H1 (cell line): Measurements from ENCODE around the gene FAM181B. TPM values are rescaled to one million over a fixed set of nuclear protein-coding genes. Genes with fewer than 3 reads are reported as not detected.

Experiments used
- CTCF ChIA-PET: fragments of 300-600 bp; sonication (Branson Sonifier 250); formaldehyde crosslinking; loops from one replicate; lab custom pipeline; 2021; ENCODE audit not compliant: partially characterized antibody; lab: Charles Lee
- POLR2A ChIA-PET: fragments of 300-600 bp; sonication (Branson Sonifier 250); formaldehyde crosslinking; loops from one replicate; lab custom pipeline; 2021; ENCODE audit warnings: inconsistent platforms; ENCODE audit not compliant: partially characterized antibody; lab: Charles Lee
- DNase-seq, 2 experiments: peaks; one replicate each; pipeline versions ENCODE4 v3.0.0 to v3.0.0-alpha.2; 2010 to 2022; ENCODE audit warnings: low spot score in 2 of 2, low read depth in 1 of 2, mixed read lengths in 1 of 2
- FAIRE-seq: peaks from 2 replicates; lab custom pipeline; 2011; peaks lifted over from hg19 to GRCh38; lab: Jason Lieb, UNC
- H2AFZ ChIP-seq: 2 replicates; pipeline ENCODE4 v1.8.1; 2012; ENCODE audit warnings: low read length, inconsistent platforms
- H2AK5ac ChIP-seq: 2 replicates; pipeline ENCODE4 v1.6.1; 2013; ENCODE audit warnings: low read depth, low read length
- H2BK120ac ChIP-seq: replicated peaks from 2 replicates; pipeline ENCODE3; 2013; ENCODE audit warnings: low read depth, low read length, inconsistent platforms
- H2BK12ac ChIP-seq: 2 replicates; pipeline ENCODE4 v1.6.1; 2013; ENCODE audit warnings: low read depth, low read length
- H2BK15ac ChIP-seq: 2 replicates; pipeline ENCODE4 v1.6.1; 2013; ENCODE audit warnings: low read length
- H2BK20ac ChIP-seq: 2 replicates; pipeline ENCODE4 v1.6.1; 2013; ENCODE audit warnings: low read length
- H2BK5ac ChIP-seq: 2 replicates; pipeline ENCODE4 v1.6.1; 2013; ENCODE audit warnings: low read depth, low read length
- H3K14ac ChIP-seq: 2 replicates; pipeline ENCODE4 v1.6.1; 2013; ENCODE audit warnings: inconsistent platforms; ENCODE audit not compliant: insufficient read length
- H3K18ac ChIP-seq: 2 replicates; pipeline ENCODE4 v1.6.1; 2013; ENCODE audit warnings: low read length; ENCODE audit errors: extremely low read depth
- H3K23ac ChIP-seq: 2 replicates; pipeline ENCODE4 v1.6.1; 2013; ENCODE audit warnings: inconsistent platforms; ENCODE audit not compliant: insufficient read length
- H3K23me2 ChIP-seq: 2 replicates; pipeline ENCODE4 v1.6.1; 2013; ENCODE audit warnings: low read depth, low read length
- H3K27ac ChIP-seq: 2 replicates; pipeline ENCODE4 v1.6.1; 2011; ENCODE audit warnings: low read depth, low read length, inconsistent platforms
- H3K27me3 ChIP-seq, 4 experiments: replicated peaks in 1 of 4; 1 replicate in 1 of 4; 2 replicates in 3 of 4; pipeline versions ENCODE4 v1.6.1 to v1.8.1; 2011 to 2013; ENCODE audit warnings: low read length in 3 of 4, mild to moderate bottlenecking in 3 of 4, inconsistent platforms in 2 of 4, mixed read lengths in 2 of 4, moderate library complexity in 1 of 4; ENCODE audit not compliant: control insufficient read depth in 3 of 4, insufficient read depth in 3 of 4; ENCODE audit errors: extremely low read depth in 1 of 4
- H3K36me3 ChIP-seq, 4 experiments: 2 replicates each; pipeline versions ENCODE4 v1.6.1 to v1.8.1; 2011 to 2013; ENCODE audit warnings: mild to moderate bottlenecking in 4 of 4, low read length in 3 of 4, moderate library complexity in 2 of 4, control low read depth in 1 of 4, inconsistent platforms in 1 of 4; ENCODE audit not compliant: insufficient read depth in 4 of 4, control insufficient read depth in 2 of 4
- H3K4ac ChIP-seq: replicated peaks from 2 replicates; pipeline ENCODE3; 2013; ENCODE audit warnings: low read length, low read depth, mixed read lengths, inconsistent platforms; ENCODE audit not compliant: insufficient read length
- H3K4me1 ChIP-seq, 4 experiments: replicated peaks in 1 of 4; 1 replicate in 1 of 4; 2 replicates in 3 of 4; pipeline versions ENCODE4 v1.6.1 to v1.8.1; 2011 to 2013; ENCODE audit warnings: low read length in 3 of 4, inconsistent platforms in 2 of 4, mixed read lengths in 1 of 4; ENCODE audit not compliant: insufficient read depth in 4 of 4, control insufficient read depth in 3 of 4
- H3K4me2 ChIP-seq, 2 experiments: 2 replicates each; pipeline versions ENCODE4 v1.6.1 to v1.8.1; 2011 to 2013; ENCODE audit warnings: low read depth in 2 of 2, low read length in 2 of 2, control low read depth in 1 of 2, inconsistent platforms in 1 of 2, mild to moderate bottlenecking in 1 of 2; ENCODE audit not compliant: insufficient read depth in 1 of 2
- H3K4me3 ChIP-seq, 4 experiments: fragments of 200-600, 300-600 bp in 1 of 4; sonication (generic), shearing (Covaris generic), sonication (Bioruptor Twin) in 1 of 4; 2 replicates each; pipeline versions ENCODE4 v1.5.1 to v1.8.1; 2011 to 2016; ENCODE audit warnings: low read length in 4 of 4, low read depth in 3 of 4, control low read depth in 2 of 4, inconsistent platforms in 2 of 4, mild to moderate bottlenecking in 2 of 4, mixed read lengths in 1 of 4, moderate library complexity in 1 of 4; ENCODE audit not compliant: insufficient read depth in 2 of 4; ENCODE audit errors: extremely low read depth in 1 of 4
- H3K56ac ChIP-seq: replicated peaks from 2 replicates; pipeline ENCODE3; 2013; ENCODE audit warnings: low read depth, mild to moderate bottlenecking, mixed read lengths, low read length, inconsistent platforms; ENCODE audit not compliant: insufficient read length
- H3K79me1 ChIP-seq: 2 replicates; pipeline ENCODE4 v1.6.1; 2013; ENCODE audit warnings: low read depth, low read length, control low read depth
- H3K79me2 ChIP-seq, 2 experiments: 2 replicates each; pipeline versions ENCODE4 v1.6.1 to v1.8.1; 2012 to 2013; ENCODE audit warnings: low read length in 2 of 2, mild to moderate bottlenecking in 2 of 2, inconsistent platforms in 1 of 2; ENCODE audit not compliant: insufficient read depth in 2 of 2, control insufficient read depth in 1 of 2
- H3K9ac ChIP-seq, 4 experiments: replicated peaks in 1 of 4; 1 replicate in 1 of 4; 2 replicates in 3 of 4; pipeline versions ENCODE4 v1.6.1 to v1.8.1; 2011 to 2013; ENCODE audit warnings: low read depth in 3 of 4, low read length in 3 of 4, control low read depth in 2 of 4, mild to moderate bottlenecking in 2 of 4, moderate library complexity in 2 of 4, inconsistent platforms in 1 of 4; ENCODE audit errors: extremely low read depth in 1 of 4
- H3K9me3 ChIP-seq, 2 experiments: 2 replicates each; pipeline versions ENCODE4 v1.6.1 to v1.8.1; 2012 to 2013; ENCODE audit warnings: mild to moderate bottlenecking in 2 of 2, moderate library complexity in 2 of 2, control low read depth in 1 of 2, inconsistent platforms in 1 of 2, low read depth in 1 of 2, low read length in 1 of 2, mixed read lengths in 1 of 2; ENCODE audit not compliant: insufficient read depth in 2 of 2
- H4K20me1 ChIP-seq, 2 experiments: replicated peaks in 1 of 2; 2 replicates each; pipeline versions ENCODE3 to v1.8.1; 2011 to 2013; ENCODE audit warnings: inconsistent platforms in 2 of 2, low read length in 2 of 2, mild to moderate bottlenecking in 1 of 2; ENCODE audit not compliant: insufficient read depth in 2 of 2, control insufficient read depth in 1 of 2
- H4K5ac ChIP-seq: 2 replicates; pipeline ENCODE4 v1.6.1; 2013; ENCODE audit warnings: low read length, low read depth, mixed read lengths, inconsistent platforms; ENCODE audit not compliant: insufficient read length
- H4K8ac ChIP-seq: 2 replicates; pipeline ENCODE4 v1.8.0; 2013; ENCODE audit warnings: mild to moderate bottlenecking, moderate library complexity, low read length, inconsistent platforms; ENCODE audit not compliant: insufficient read depth; ENCODE audit errors: extremely low read depth
- H4K91ac ChIP-seq: replicated peaks from 2 replicates; pipeline ENCODE3; 2013; ENCODE audit warnings: low read length, mixed read lengths, inconsistent platforms; ENCODE audit not compliant: insufficient read length
- BRCA1 ChIP-seq: IDR thresholded peaks from 2 replicates; pipeline ENCODE4 v1.6.1; 2012; ENCODE audit warnings: low read depth, low read length, improper control_type of control experiment
- CEBPB ChIP-seq: IDR thresholded peaks from 2 replicates; pipeline ENCODE4 v1.6.1; 2012; ENCODE audit warnings: low read depth, low read length
- CREB1 ChIP-seq: IDR thresholded peaks from 2 replicates; pipeline ENCODE4 v1.6.1; 2012; ENCODE audit warnings: inconsistent platforms
- EGR1 ChIP-seq: IDR thresholded peaks from 2 replicates; pipeline ENCODE4 v1.6.1; 2011; ENCODE audit warnings: low read depth, low read length, borderline replicate concordance
- EZH2 ChIP-seq: fragments of 200-600 bp; sonication (generic); IDR thresholded peaks from 2 replicates; pipeline ENCODE4 v1.7.1; 2012; ENCODE audit warnings: low read depth, mild to moderate bottlenecking, moderate library complexity, low read length, inconsistent platforms; ENCODE audit not compliant: severe bottlenecking
- KDM5A ChIP-seq: fragments of 200-600 bp; IDR thresholded peaks from 2 replicates; pipeline ENCODE4 v1.7.1; 2012; ENCODE audit warnings: mild to moderate bottlenecking, low read length, inconsistent platforms, mixed read lengths
- NRF1 ChIP-seq: IDR thresholded peaks from 2 replicates; pipeline ENCODE4 v1.6.1; 2011; ENCODE audit warnings: mild to moderate bottlenecking, low read depth, low read length, improper control_type of control experiment
- POLR2AphosphoS5 ChIP-seq: IDR thresholded peaks from 2 replicates; pipeline ENCODE4 v1.6.1; 2011; ENCODE audit warnings: low read depth, low read length
- RFX5 ChIP-seq: IDR thresholded peaks from 2 replicates; pipeline ENCODE4 v1.6.1; 2011; ENCODE audit warnings: low read depth, low read length, improper control_type of control experiment, borderline replicate concordance
- RXRA ChIP-seq: IDR thresholded peaks from 2 replicates; pipeline ENCODE4 v1.6.1; 2011; ENCODE audit warnings: low read depth, mild to moderate bottlenecking, low read length, moderate library complexity; ENCODE audit not compliant: insufficient read depth
- SAP30 ChIP-seq: fragments of 300-600 bp; sonication (generic); IDR thresholded peaks from 2 replicates; pipeline ENCODE4 v1.7.1; 2012; ENCODE audit warnings: low read length, moderate library complexity, mild to moderate bottlenecking, inconsistent platforms; ENCODE audit not compliant: insufficient read depth, insufficient replicate concordance
- SRF ChIP-seq: IDR thresholded peaks from 2 replicates; pipeline ENCODE4 v1.6.1; 2011; ENCODE audit warnings: mild to moderate bottlenecking, low read depth, low read length, moderate library complexity
- TBP ChIP-seq: IDR thresholded peaks from 2 replicates; pipeline ENCODE4 v1.6.1; 2011; ENCODE audit warnings: low read depth, low read length, improper control_type of control experiment
- USF2 ChIP-seq: IDR thresholded peaks from 2 replicates; pipeline ENCODE4 v1.6.1; 2011; ENCODE audit warnings: low read length, improper control_type of control experiment
- WGBS, 2 experiments: shearing (Covaris generic) in 1 of 2; methylation state at CpG; one replicate each; pipeline versions ENCODE4 v1.1.6 to v1.1.7; 2013 to 2015; ENCODE audit warnings: low lambda C conversion rate in 2 of 2, mixed read lengths in 2 of 2, inconsistent platforms in 1 of 2, low coverage in 1 of 2, missing lambda C conversion rate in 1 of 2; ENCODE audit not compliant: insufficient replicate concordance in 2 of 2, insufficient coverage in 1 of 2, insufficient read length in 1 of 2; ENCODE audit errors: extremely low coverage in 1 of 2, missing lambda C conversion rate in 1 of 2; 5-methylcytosine and 5-hydroxymethylcytosine counted together
- polyA plus RNA-seq, 7 experiments: library from polyadenylated mRNA; depleted of rRNA in 3 of 7; stranded (reverse) in 5 of 7; unstranded in 2 of 7; fragments of >200 nt in 5 of 7; fragments of 200-250 nt in 2 of 7; gene quantifications; 1 replicate in 5 of 7; 2 replicates in 1 of 7; 4 replicates in 1 of 7; pipeline versions ENCODE4 v1.2.1 to v1.2.3, GENCODE V29; 2011 to 2013; ENCODE audit warnings: missing spikeins in 2 of 7, mixed read lengths in 2 of 7
- total RNA-seq: library from RNA; stranded (reverse); fragmentation: NEBNext Ultra II Directional; extraction: Animal tissue kit (Norgen Biotek cat#: 25700); gene quantifications from 2 replicates; pipeline ENCODE4 v1.2.1, GENCODE V29; 2021

The FAM181B gene
- total and polyA plus RNA-seq, 2 of the 8 experiments (the other 6 are each of a cell fraction or from before 2014, with no cell fraction given), result 0.21 to 0.37 TPM

- H3K9me3 ChIP-seq, result no peaks in the 10 kb centered on the region
- H4K20me1 ChIP-seq, result no peaks in the 10 kb centered on the region
- H2BK20ac ChIP-seq, result no peak overlapping the region
- H3K4ac ChIP-seq, result no peak overlapping the region
- H2AK5ac ChIP-seq, result no peak overlapping the region
- no peak for FAIRE-seq
- H3K14ac ChIP-seq, result no peak overlapping the region
- WGBS, 2 experiments, result 91% methylated on average over 1 of the region's 1 CpG; no CpG with 5 or more reads in 1 of the 2 experiments
- no peak overlapping the region for H2BK5ac ChIP-seq
- no peak overlapping the region for H4K8ac ChIP-seq
- H2BK15ac ChIP-seq, result no peak overlapping the region
- no peak overlapping the region for H4K91ac ChIP-seq
- H3K23me2 ChIP-seq, result no peaks in the 10 kb centered on the region
- DNase-seq, result no peak
- no peaks in the 10 kb centered on the region for H3K27me3 ChIP-seq
- no peaks in the 10 kb centered on the region for H3K79me1 ChIP-seq
- H4K5ac ChIP-seq, result no peak overlapping the region
- no peak overlapping the region for H3K9ac ChIP-seq
- no peak overlapping the region for H3K4me2 ChIP-seq
- ChIA-PET POLR2A (no interaction called here), CTCF (no interaction called here)
- no peaks in the 10 kb centered on the region for H3K79me2 ChIP-seq
- H2BK120ac ChIP-seq, result no peak overlapping the region
- no peak overlapping the region for H2AFZ ChIP-seq
- H2BK12ac ChIP-seq, result no peak overlapping the region
- no peak overlapping the region for H3K23ac ChIP-seq
- no peaks in the 10 kb centered on the region for H3K4me1 ChIP-seq
- no peaks in the 10 kb centered on the region for H3K36me3 ChIP-seq
- H3K27ac ChIP-seq, result no peak overlapping the region
- H3K18ac ChIP-seq, result no peak overlapping the region
- no peak overlapping the region for H3K56ac ChIP-seq
- no peak overlapping the region for H3K4me3 ChIP-seq
- TF ChIP-seq POLR2AphosphoS5 (no peak), SRF (no peak), NRF1 (no peak), TBP (no peak), EGR1 (no peak), CEBPB (no peak), SAP30 (no peak), BRCA1 (no peak), RFX5 (no peak), USF2 (no peak), CREB1 (no peak), KDM5A (no peak), EZH2 (no peak), RXRA (no peak)
Measured at GRCh38 chr11:82782825-82783374, 49.2 kb upstream of the FAM181B start.
